ENCODE results near the gene CAPN12. TPM values are rescaled to one million over a fixed set of nuclear protein-coding genes. Genes with fewer than 3 reads are reported as not detected.
A peak's percentile ranks its signal among the peaks of the same experiment; 100 is the strongest.

Gene CAPN12
- total RNA-seq, 1 donor from 2014 or later = 7.3 TPM

DNA sequence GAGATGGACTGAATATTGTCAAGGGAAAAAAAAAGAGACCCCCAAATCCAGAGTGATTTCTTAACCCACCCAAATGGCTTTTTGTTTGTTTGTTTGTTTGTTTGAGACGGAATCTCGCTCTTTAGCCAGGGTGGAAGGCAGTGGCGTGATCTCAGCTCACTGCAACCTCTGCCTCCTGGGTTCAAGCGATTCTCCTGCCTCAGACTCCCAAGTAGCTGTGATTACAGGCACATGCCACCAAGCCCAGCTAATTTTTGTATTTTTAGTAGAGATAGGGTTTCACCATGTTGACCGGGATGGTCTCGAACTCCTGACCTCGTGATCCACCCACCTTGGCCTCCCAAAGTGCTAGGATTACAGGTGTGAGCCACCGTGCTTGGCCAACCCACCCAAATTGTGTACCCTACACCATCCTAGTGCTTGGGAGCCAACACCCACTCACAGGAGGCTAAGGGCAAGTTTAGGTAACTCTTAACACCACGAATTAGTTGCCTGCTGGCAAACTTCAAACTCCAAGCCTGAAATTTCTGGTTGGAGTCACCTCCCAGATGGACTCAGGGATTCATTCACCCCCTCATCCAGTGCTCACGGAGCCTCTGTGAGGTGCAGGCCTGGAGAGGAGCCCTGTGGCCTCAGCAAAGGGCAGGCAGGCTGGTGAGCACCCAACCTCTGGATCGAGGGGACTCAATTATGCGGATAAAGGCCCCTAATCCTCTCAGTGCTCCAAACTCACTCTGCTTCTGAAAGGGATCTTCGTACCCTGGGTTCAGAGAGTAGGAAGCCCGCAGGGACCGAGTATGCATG is 59.2 kb downstream of the CAPN12 start:
- DNase-seq (ENCODE audit: low read depth) = no peak
- no peak overlapping the region for H3K4me3 ChIP-seq (ENCODE audit: low read depth, low read length)
- TF ChIP-seq, protein P1, sequence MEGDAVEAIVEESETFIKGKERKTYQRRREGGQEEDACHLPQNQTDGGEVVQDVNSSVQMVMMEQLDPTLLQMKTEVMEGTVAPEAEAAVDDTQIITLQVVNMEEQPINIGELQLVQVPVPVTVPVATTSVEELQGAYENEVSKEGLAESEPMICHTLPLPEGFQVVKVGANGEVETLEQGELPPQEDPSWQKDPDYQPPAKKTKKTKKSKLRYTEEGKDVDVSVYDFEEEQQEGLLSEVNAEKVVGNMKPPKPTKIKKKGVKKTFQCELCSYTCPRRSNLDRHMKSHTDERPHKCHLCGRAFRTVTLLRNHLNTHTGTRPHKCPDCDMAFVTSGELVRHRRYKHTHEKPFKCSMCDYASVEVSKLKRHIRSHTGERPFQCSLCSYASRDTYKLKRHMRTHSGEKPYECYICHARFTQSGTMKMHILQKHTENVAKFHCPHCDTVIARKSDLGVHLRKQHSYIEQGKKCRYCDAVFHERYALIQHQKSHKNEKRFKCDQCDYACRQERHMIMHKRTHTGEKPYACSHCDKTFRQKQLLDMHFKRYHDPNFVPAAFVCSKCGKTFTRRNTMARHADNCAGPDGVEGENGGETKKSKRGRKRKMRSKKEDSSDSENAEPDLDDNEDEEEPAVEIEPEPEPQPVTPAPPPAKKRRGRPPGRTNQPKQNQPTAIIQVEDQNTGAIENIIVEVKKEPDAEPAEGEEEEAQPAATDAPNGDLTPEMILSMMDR (conservative IDR thresholded peaks at IDR 0.05; ENCODE audit: low read depth, low read length) = no peak

DNA sequence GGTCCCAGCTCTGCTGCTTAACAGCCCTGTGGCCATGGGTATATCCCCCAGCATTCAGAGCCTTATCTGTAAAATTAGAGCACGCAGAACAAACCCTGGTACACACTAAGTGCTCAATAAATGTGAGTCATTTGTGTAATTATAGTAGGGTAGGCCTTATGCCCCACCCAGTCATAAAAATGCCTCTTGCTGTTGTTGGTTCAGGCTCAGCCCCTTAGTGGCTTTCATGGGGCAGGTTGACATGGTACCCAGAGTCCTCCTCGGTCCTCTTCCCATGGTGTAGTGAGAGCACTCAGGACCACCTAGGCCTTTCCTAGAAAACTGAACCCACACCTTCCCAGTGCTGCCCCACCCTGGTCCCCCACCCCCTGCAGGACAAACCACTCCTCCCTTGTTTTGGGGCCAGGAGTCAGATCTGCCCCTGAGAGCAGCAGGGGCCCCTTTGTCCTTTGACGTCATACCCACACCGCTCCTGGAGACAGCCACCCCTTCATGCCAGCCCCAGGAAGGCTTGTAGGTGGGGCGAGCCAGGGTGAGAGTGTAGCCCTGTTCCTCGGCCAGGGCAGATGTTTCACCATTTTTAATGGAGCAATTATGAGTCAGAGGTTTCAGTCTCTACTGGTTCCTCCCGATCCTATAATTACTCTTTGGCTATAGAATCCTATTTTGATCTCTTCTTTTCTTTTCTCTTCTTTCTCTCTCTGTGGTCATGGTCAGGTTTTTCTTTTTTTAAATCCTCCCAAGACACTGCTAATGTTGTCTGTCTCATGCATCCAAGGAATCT is 60.0 kb downstream of the CAPN12 start:
- TF ChIP-seq, protein P1 (conservative IDR thresholded peaks at IDR 0.05; ENCODE audit: low read depth, low read length) = no peak
- peak; percentile 73 for DNase-seq (ENCODE audit: low read depth)
- H3K4me3 ChIP-seq (ENCODE audit: low read depth, low read length) = no peak overlapping the region

GRCh38 chr19:38683393-38684077 is 60.7 kb downstream of the CAPN12 start:
- DNase-seq (ENCODE audit: low read depth) = peak; percentile 99
- TF ChIP-seq, protein P1 (conservative IDR thresholded peaks at IDR 0.05; ENCODE audit: low read depth, low read length) = no peak
- no peak overlapping the region for H3K4me3 ChIP-seq (ENCODE audit: low read depth, low read length)

- TF ChIP-seq, protein P1 (conservative IDR thresholded peaks at IDR 0.05; ENCODE audit: low read depth, low read length) = no peak
- DNase-seq (ENCODE audit: low read depth) = no peak
- H3K4me3 ChIP-seq (ENCODE audit: low read depth, low read length) = no peak overlapping the region
Observed at GRCh38 chr19:38682872-38683392, 61.3 kb downstream of the CAPN12 start.

GRCh38 chr19:38682195-38682867 is 61.9 kb downstream of the CAPN12 start:
- no peak for DNase-seq (ENCODE audit: low read depth)
- no peak overlapping the region for H3K4me3 ChIP-seq (ENCODE audit: low read depth, low read length)
- TF ChIP-seq, protein P1 (conservative IDR thresholded peaks at IDR 0.05; ENCODE audit: low read depth, low read length) = no peak

Other genes starting within 250 kb of the CAPN12 start
- 0.43 and 3.1 TPM in 2 replicates for gene MAP4K1, start 126.5 kb downstream of the CAPN12 start, total RNA-seq
- gene EIF3K, start 125.3 kb downstream of the CAPN12 start, total RNA-seq = 548 and 564 TPM in 2 replicates
- 629 and 634 TPM in 2 replicates for gene ACTN4, start 96.8 kb downstream of the CAPN12 start, total RNA-seq
- not detected in 2 replicates for gene LGALS7, start 29.0 kb upstream of the CAPN12 start, total RNA-seq
- 4.4 TPM in 1 of 2 replicates, not detected in the other for gene LGALS7B, start 44.7 kb upstream of the CAPN12 start, total RNA-seq
- gene LGALS4, start 68.5 kb upstream of the CAPN12 start, total RNA-seq = not detected in 2 replicates
- 41.2 and 45.5 TPM in 2 replicates for gene ECH1, start 87.3 kb upstream of the CAPN12 start, total RNA-seq
- 224 and 403 TPM in 2 replicates for gene HNRNPL, start 105.5 kb upstream of the CAPN12 start, total RNA-seq
- gene RINL, start 133.8 kb upstream of the CAPN12 start, total RNA-seq = 10.9 and 11.2 TPM in 2 replicates
- gene SIRT2, start 155.1 kb upstream of the CAPN12 start, total RNA-seq = 26.1 and 43.5 TPM in 2 replicates
- 23.6 and 33.1 TPM in 2 replicates for gene NFKBIB, start 155.5 kb upstream of the CAPN12 start, total RNA-seq
- gene CCER2, start 167.7 kb upstream of the CAPN12 start, total RNA-seq = not detected in 2 replicates
- 42.2 and 55.5 TPM in 2 replicates for gene SARS2, start 186.3 kb upstream of the CAPN12 start, total RNA-seq
- gene MRPS12, start 186.5 kb upstream of the CAPN12 start, total RNA-seq = 74.9 and 106 TPM in 2 replicates
- gene FBXO17, start 231.3 kb upstream of the CAPN12 start, total RNA-seq = 21.6 and 40.4 TPM in 2 replicates

Measured in epithelial cell of proximal tubule (primary cell).